HL-60 (cell line): Measurements from ENCODE around the gene UMPS.

ENCODE experiments used
- DNase-seq, 2 experiments: peaks; one replicate each; pipeline ENCODE4 v3.0.0-alpha.2; 2010 to 2020; ENCODE audit warnings: low read depth in 1 of 2, low spot score in 1 of 2
- H3K27ac ChIP-seq: fragments of 250-450 bp; sonication (Bioruptor Pico); replicated peaks from 2 replicates; pipeline ENCODE4 v1.5.1; 2020; ENCODE audit warnings: mild to moderate bottlenecking, moderate library complexity
- H3K27me3 ChIP-seq: fragments of 250-450 bp; sonication (Bioruptor Pico); 2 replicates; pipeline ENCODE4 v1.5.1; 2021; ENCODE audit warnings: mild to moderate bottlenecking, moderate library complexity; ENCODE audit not compliant: insufficient read depth, poor library complexity, severe bottlenecking
- H3K4me3 ChIP-seq: replicated peaks from 2 replicates; pipeline ENCODE4 v1.5.1; 2011; ENCODE audit warnings: mild to moderate bottlenecking, control low read depth, low read length; ENCODE audit not compliant: insufficient read depth
- CTCF ChIP-seq: IDR thresholded peaks from one replicate; pipeline ENCODE4 v1.5.1; 2011; ENCODE audit warnings: low read length, control low read depth, inconsistent platforms; ENCODE audit not compliant: insufficient read depth
- GABPA ChIP-seq: IDR thresholded peaks from 2 replicates; pipeline ENCODE4 v1.6.1; 2012; ENCODE audit warnings: low read depth
- POLR2AphosphoS5 ChIP-seq: IDR thresholded peaks from 2 replicates; pipeline ENCODE4 v1.6.1; 2012; ENCODE audit warnings: low read depth
- REST ChIP-seq: IDR thresholded peaks from 2 replicates; pipeline ENCODE4 v1.6.1; 2012; ENCODE audit warnings: low read depth; ENCODE audit not compliant: insufficient replicate concordance
- SPI1 ChIP-seq: IDR thresholded peaks from 2 replicates; pipeline ENCODE4 v1.6.1; 2012; ENCODE audit warnings: low read depth, mild to moderate bottlenecking, borderline replicate concordance

UMPS gene

GRCh38 chr3:124772081-124772831 lies 42.0 kb downstream of the UMPS start:
- H3K4me3 ChIP-seq = no peak overlapping the region
- H3K27me3 ChIP-seq = peaks cover 16% of the 10 kb centered on the region
- DNase-seq = no peak
- H3K27ac ChIP-seq = no peak overlapping the region
- no peak for TF ChIP-seq REST

- Histone ChIP-seq H3K27ac (no peak overlapping the region), H3K4me3 (no peak overlapping the region), H3K27me3 (peaks cover 19% of the 10 kb centered on the region)
- TF ChIP-seq GABPA = no peak
- no peak for TF ChIP-seq POLR2AphosphoS5
- TF ChIP-seq SPI1 = no peak
- no peak for TF ChIP-seq CTCF
- no peak for TF ChIP-seq REST
- no peak for DNase-seq
These were observed 43.4 kb downstream of the UMPS start for GRCh38 chr3:124773351-124774326.

GRCh38 chr3:124774327-124774718 lies 44.1 kb downstream of the UMPS start:
- TF ChIP-seq CTCF (no peak), GABPA (no peak), REST (no peak), SPI1 (no peak), POLR2AphosphoS5 (no peak)
- no peak overlapping the region for H3K27ac ChIP-seq
- peaks cover 19% of the 10 kb centered on the region for H3K27me3 ChIP-seq
- no peak overlapping the region for H3K4me3 ChIP-seq
- DNase-seq = no peak
